Activated CD4-positive, alpha-beta T cell treated with anti-CD3 and anti-CD28 coated beads, Interleukin-2, amount 50 U/mL, for 24 hours (primary cell): ENCODE results near the gene STK32B.
"Not testable (repeated sequence)": the region's sequence is repeated elsewhere in the genome, so short reads cannot be mapped to it uniquely, and the experiment has no call there.

Experiments used
- DNase-seq, 2 donors: peaks; one replicate each; pipeline ENCODE4 v3.0.0-alpha.2; 2020; ENCODE audit warnings: low read depth in 1 of 2, low spot score in 1 of 2

Gene STK32B

GRCh38 chr4:5250536-5250935, 199.3 kb downstream of the STK32B start:
- not testable (repeated sequence) for DNase-seq

GRCh38 chr4:5256421-5256820, 205.1 kb downstream of the STK32B start:
- DNase-seq, result no peak

- no peak for DNase-seq
Observed at GRCh38 chr4:5257086-5257485, 205.8 kb downstream of the STK32B start.

- no peak for DNase-seq
Observed at GRCh38 chr4:5259471-5259870, 208.2 kb downstream of the STK32B start.

GRCh38 chr4:5260121-5260520, 208.8 kb downstream of the STK32B start:
- no peak for DNase-seq

GRCh38 chr4:5261866-5262265, 210.6 kb downstream of the STK32B start:
- DNase-seq, result no peak

- no peak for DNase-seq
Observed at GRCh38 chr4:5266991-5267390, 215.7 kb downstream of the STK32B start.

- no peak for DNase-seq
Observed at GRCh38 chr4:5267408-5267807, 216.1 kb downstream of the STK32B start.

- DNase-seq, result no peak
Observed at GRCh38 chr4:5276475-5277075, 225.3 kb downstream of the STK32B start.

- DNase-seq, result no peak
Observed at GRCh38 chr4:5277079-5277478, 225.8 kb downstream of the STK32B start.

- no peak for DNase-seq
Observed at GRCh38 chr4:5278213-5278612, 226.9 kb downstream of the STK32B start.

- not testable (repeated sequence) for DNase-seq
Observed at GRCh38 chr4:5280069-5280468, 228.8 kb downstream of the STK32B start.

GRCh38 chr4:5280828-5281227, 229.5 kb downstream of the STK32B start:
- no peak for DNase-seq

- DNase-seq, result no peak
Observed at GRCh38 chr4:5283837-5284236, 232.6 kb downstream of the STK32B start.

GRCh38 chr4:5284517-5284916, 233.2 kb downstream of the STK32B start:
- no peak for DNase-seq

- no peak for DNase-seq
Observed at GRCh38 chr4:5292101-5292500, 240.8 kb downstream of the STK32B start.

- not testable (repeated sequence) for DNase-seq
Observed at GRCh38 chr4:5298000-5298787, 246.9 kb downstream of the STK32B start.

- DNase-seq, result no peak
Observed at GRCh38 chr4:5300283-5300682, 249.0 kb downstream of the STK32B start.

GRCh38 chr4:5307928-5308327, 256.6 kb downstream of the STK32B start:
- DNase-seq, result no peak

- DNase-seq, result no peak
Observed at GRCh38 chr4:5322321-5322720, 271.0 kb downstream of the STK32B start.

- DNase-seq, result no peak
Observed at GRCh38 chr4:5330339-5330989, 279.2 kb downstream of the STK32B start.

- DNase-seq, result no peak
Observed at GRCh38 chr4:5337731-5338130, 286.5 kb downstream of the STK32B start.
